Endodermal cell (in vitro differentiated cells): ENCODE results near the gene KCNJ9. TPM values are rescaled to one million over a fixed set of nuclear protein-coding genes. Genes with fewer than 3 reads are reported as not detected.

Source experiments
- DNase-seq: peaks from one replicate; pipeline ENCODE4 v3.0.0-alpha.2; 2017
- H3K27ac ChIP-seq: 2 replicates; pipeline ENCODE4 v1.5.1; 2013; ENCODE audit warnings: mild to moderate bottlenecking, low read depth, low read length, moderate library complexity
- H3K27me3 ChIP-seq: 2 replicates; pipeline ENCODE4 v1.6.1; 2013; ENCODE audit warnings: mild to moderate bottlenecking, low read length, moderate library complexity; ENCODE audit not compliant: insufficient read depth, control insufficient read depth, poor library complexity, severe bottlenecking
- H3K36me3 ChIP-seq: 2 replicates; pipeline ENCODE4 v1.7.0; 2013; ENCODE audit warnings: mild to moderate bottlenecking, low read length, moderate library complexity; ENCODE audit not compliant: control insufficient read depth, insufficient read depth
- H3K4me1 ChIP-seq: one replicate; pipeline ENCODE4 v1.7.0; 2013; ENCODE audit warnings: low read length; ENCODE audit not compliant: control insufficient read depth, insufficient read depth
- H3K4me3 ChIP-seq: 2 replicates; pipeline ENCODE4 v1.5.1; 2013; ENCODE audit warnings: mild to moderate bottlenecking, low read length, moderate library complexity
- H3K9ac ChIP-seq: 2 replicates; pipeline ENCODE4 v1.6.1; 2013; ENCODE audit warnings: mild to moderate bottlenecking, low read length, moderate library complexity; ENCODE audit not compliant: poor library complexity, severe bottlenecking; ENCODE audit errors: extremely low read depth
- H3K9me3 ChIP-seq: 2 replicates; pipeline ENCODE4 v1.6.1; 2013; ENCODE audit warnings: mild to moderate bottlenecking, low read length, moderate library complexity; ENCODE audit not compliant: control insufficient read depth
- H3K27ac Mint-ChIP-seq: 2 replicates; pipeline ENCODE4 v1.8.0; 2020; ENCODE audit warnings: mixed read lengths
- H3K27me3 Mint-ChIP-seq: 2 replicates; pipeline ENCODE4 v1.8.0; 2021; ENCODE audit warnings: mild to moderate bottlenecking, mixed read lengths; ENCODE audit not compliant: insufficient read depth
- H3K36me3 Mint-ChIP-seq: 2 replicates; pipeline ENCODE4 v1.8.0; 2020; ENCODE audit warnings: low read depth, mixed read lengths
- H3K4me1 Mint-ChIP-seq: 2 replicates; pipeline ENCODE4 v1.8.0; 2020; ENCODE audit warnings: mixed read lengths
- H3K4me3 Mint-ChIP-seq: 2 replicates; pipeline ENCODE4 v1.8.0; 2020; ENCODE audit warnings: mild to moderate bottlenecking, moderate library complexity, mixed read lengths
- H3K9me3 Mint-ChIP-seq: 2 replicates; pipeline ENCODE4 v1.8.0; 2020; ENCODE audit warnings: mild to moderate bottlenecking, mixed read lengths
- WGBS, 2 experiments: methylation state at CpG; one replicate each; pipeline versions ENCODE4 v1.1.5 to v1.1.7; 2013; ENCODE audit warnings: missing lambda C conversion rate in 2 of 2, mixed read lengths in 1 of 2; ENCODE audit not compliant: insufficient coverage in 1 of 2, insufficient read length in 1 of 2; 5-methylcytosine and 5-hydroxymethylcytosine counted together
- total RNA-seq, 2 donors: library from RNA; stranded (reverse); fragmentation: NEBNext Ultra II Directional in 1 of 2; extraction: Animal tissue kit (Norgen Biotek cat#: 25700) in 1 of 2; gene quantifications; 2 replicates in 1 of 2; 3 replicates in 1 of 2; pipeline ENCODE4 v1.2.1, GENCODE V29; 2021
- TF ChIP-seq, protein P1 (sequence below): fragments of 200-600 bp; sonication (generic); conservative IDR thresholded peaks from 2 replicates; pipeline ENCODE4 v1.5.0; 2021; ENCODE audit warnings: antibody characterized with exemption, mild to moderate bottlenecking

KCNJ9 gene
- total RNA-seq, 2 donors from 2014 or later = not detected

DNA sequence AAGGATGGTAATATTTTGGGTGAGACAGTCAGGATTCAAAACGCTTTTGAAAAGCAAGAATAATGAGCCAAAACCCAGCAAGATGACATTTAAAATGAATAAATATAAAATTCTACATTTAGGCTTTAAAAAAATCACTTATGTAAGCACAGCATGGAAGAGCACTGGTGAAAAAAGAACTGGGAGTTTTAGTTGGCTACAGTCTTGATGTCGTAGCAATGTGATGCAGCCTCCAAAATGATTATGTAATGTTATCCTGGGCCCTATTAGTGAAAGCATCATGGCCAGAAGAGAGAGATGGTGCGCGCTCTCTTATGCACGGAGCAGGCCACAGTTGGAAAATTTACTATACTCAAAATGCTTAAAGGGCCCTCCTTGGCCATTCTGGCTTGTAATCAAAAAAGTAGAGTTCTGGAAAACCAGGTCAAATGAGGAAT is 5.1 kb downstream of the KCNJ9 start:
- peaks cover 5% of the 10 kb centered on the region for H3K36me3 Mint-ChIP-seq
- H3K27ac Mint-ChIP-seq = no peak overlapping the region
- TF ChIP-seq, protein P1, sequence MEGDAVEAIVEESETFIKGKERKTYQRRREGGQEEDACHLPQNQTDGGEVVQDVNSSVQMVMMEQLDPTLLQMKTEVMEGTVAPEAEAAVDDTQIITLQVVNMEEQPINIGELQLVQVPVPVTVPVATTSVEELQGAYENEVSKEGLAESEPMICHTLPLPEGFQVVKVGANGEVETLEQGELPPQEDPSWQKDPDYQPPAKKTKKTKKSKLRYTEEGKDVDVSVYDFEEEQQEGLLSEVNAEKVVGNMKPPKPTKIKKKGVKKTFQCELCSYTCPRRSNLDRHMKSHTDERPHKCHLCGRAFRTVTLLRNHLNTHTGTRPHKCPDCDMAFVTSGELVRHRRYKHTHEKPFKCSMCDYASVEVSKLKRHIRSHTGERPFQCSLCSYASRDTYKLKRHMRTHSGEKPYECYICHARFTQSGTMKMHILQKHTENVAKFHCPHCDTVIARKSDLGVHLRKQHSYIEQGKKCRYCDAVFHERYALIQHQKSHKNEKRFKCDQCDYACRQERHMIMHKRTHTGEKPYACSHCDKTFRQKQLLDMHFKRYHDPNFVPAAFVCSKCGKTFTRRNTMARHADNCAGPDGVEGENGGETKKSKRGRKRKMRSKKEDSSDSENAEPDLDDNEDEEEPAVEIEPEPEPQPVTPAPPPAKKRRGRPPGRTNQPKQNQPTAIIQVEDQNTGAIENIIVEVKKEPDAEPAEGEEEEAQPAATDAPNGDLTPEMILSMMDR = no peak
- H3K4me1 ChIP-seq = no peaks in the 10 kb centered on the region
- peaks cover 48% of the 10 kb centered on the region for H3K27me3 ChIP-seq
- no peaks in the 10 kb centered on the region for H3K9me3 Mint-ChIP-seq
- H3K4me3 ChIP-seq = no peak overlapping the region
- no peak overlapping the region for H3K4me3 Mint-ChIP-seq
- DNase-seq = no peak
- no peak overlapping the region for H3K9ac ChIP-seq
- 95 to 98% methylated on average over 3 to 5 of the region's 5 CpGs for WGBS, 2 experiments
- H3K27me3 Mint-ChIP-seq = peaks cover 55% of the 10 kb centered on the region
- no peaks in the 10 kb centered on the region for H3K36me3 ChIP-seq
- H3K27ac ChIP-seq = no peak overlapping the region
- H3K4me1 Mint-ChIP-seq = peaks cover 2% of the 10 kb centered on the region
- H3K9me3 ChIP-seq = no peaks in the 10 kb centered on the region

DNA sequence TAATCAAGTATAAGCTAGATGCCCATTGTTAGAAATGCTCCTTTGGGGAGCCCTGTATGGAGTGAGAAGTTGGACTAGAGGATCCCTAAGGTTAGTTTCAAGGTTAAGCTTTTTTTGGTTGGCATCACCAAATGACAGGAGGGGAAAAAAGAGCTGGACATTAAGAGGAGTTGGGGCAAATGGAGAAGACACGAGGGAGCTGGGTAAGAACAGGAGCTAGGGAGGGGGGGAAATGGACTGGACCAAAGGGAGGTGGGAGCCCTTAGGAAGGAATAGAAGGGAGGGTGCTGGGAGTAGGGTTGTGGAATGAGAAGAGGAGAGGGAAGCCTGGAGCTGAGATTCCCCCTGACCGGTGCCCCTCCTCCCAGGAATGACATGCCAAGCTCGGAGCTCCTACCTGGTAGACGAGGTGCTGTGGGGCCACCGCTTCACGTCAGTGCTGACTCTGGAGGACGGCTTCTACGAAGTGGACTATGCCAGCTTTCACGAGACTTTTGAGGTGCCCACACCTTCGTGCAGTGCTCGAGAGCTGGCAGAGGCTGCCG is 5.9 kb downstream of the KCNJ9 start:
- no peak overlapping the region for H3K4me3 ChIP-seq
- H3K36me3 ChIP-seq = no peaks in the 10 kb centered on the region
- no peak overlapping the region for H3K27ac Mint-ChIP-seq
- H3K9me3 ChIP-seq = no peaks in the 10 kb centered on the region
- peaks cover 2% of the 10 kb centered on the region for H3K4me1 Mint-ChIP-seq
- TF ChIP-seq, protein P1 = no peak
- no peak overlapping the region for H3K4me3 Mint-ChIP-seq
- no peak overlapping the region for H3K9ac ChIP-seq
- H3K27me3 ChIP-seq = peaks cover 41% of the 10 kb centered on the region
- no peak overlapping the region for H3K27ac ChIP-seq
- H3K4me1 ChIP-seq = no peaks in the 10 kb centered on the region
- H3K36me3 Mint-ChIP-seq = peaks cover 9% of the 10 kb centered on the region
- WGBS, 2 experiments = 93 to 100% methylated on average over 1 to 12 of the region's 12 CpGs
- H3K9me3 Mint-ChIP-seq = no peaks in the 10 kb centered on the region
- peaks cover 48% of the 10 kb centered on the region for H3K27me3 Mint-ChIP-seq
- DNase-seq = no peak

DNA sequence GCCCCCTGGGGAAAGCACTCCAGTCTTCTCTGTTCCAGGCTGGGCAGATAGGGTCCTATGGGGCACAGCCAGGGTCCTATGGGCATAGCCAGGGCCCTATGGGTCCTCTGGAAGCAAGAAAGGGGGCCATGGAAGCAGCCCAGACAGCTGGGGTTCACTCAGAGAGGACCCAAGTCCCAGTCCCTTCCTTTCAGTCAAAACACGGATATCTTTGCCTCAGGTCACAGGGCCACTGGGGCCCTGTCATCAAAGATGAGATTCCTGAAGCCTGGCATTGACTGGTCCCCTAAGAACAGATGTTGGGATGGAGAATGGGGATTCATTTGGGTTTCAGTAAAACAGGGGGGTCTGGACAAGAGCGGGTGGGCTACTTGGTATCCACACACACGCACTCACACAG is 8.5 kb downstream of the KCNJ9 start:
- no peaks in the 10 kb centered on the region for H3K9me3 Mint-ChIP-seq
- WGBS, 2 experiments = 87 to 92% methylated on average over 2 to 3 of the region's 3 CpGs

More for the DNA sequence above, 8.5 kb downstream of the KCNJ9 start:
- Mint-ChIP-seq H3K4me3 (no peak overlapping the region), H3K27me3 (peaks cover 22% of the 10 kb centered on the region), H3K36me3 (peaks cover 14% of the 10 kb centered on the region), H3K27ac (no peak overlapping the region), H3K4me1 (peaks cover 2% of the 10 kb centered on the region)
- no peak overlapping the region for H3K4me3 ChIP-seq
- no peaks in the 10 kb centered on the region for H3K4me1 ChIP-seq
- TF ChIP-seq, protein P1 = no peak
- peaks cover 14% of the 10 kb centered on the region for H3K27me3 ChIP-seq
- no peak overlapping the region for H3K27ac ChIP-seq
- H3K36me3 ChIP-seq = no peaks in the 10 kb centered on the region
- no peaks in the 10 kb centered on the region for H3K9me3 ChIP-seq
- DNase-seq = no peak
- no peak overlapping the region for H3K9ac ChIP-seq
